Keratinocyte (primary cell): ENCODE results near the gene FAM169A. TPM values are rescaled to one million over a fixed set of nuclear protein-coding genes. Genes with fewer than 3 reads are reported as not detected.
"Not testable (repeated sequence)": the region's sequence is repeated elsewhere in the genome, so short reads cannot be mapped to it uniquely, and the experiment has no call there.

ENCODE experiments used
- DNase-seq: peaks from one replicate; pipeline ENCODE4 v3.0.0-alpha.2; 2011; ENCODE audit warnings: low read depth, missing footprints, low spot score
- FAIRE-seq: peaks from 2 replicates; lab custom pipeline; 2011; peaks lifted over from hg19 to GRCh38; lab: Jason Lieb, UNC
- H2AFZ ChIP-seq: 2 replicates; pipeline ENCODE4 v1.6.0; 2012; ENCODE audit warnings: low read length, control low read depth, inconsistent platforms; ENCODE audit not compliant: control insufficient read depth
- H3K27ac ChIP-seq: 2 replicates; pipeline ENCODE4 v1.5.1; 2011; ENCODE audit warnings: low read length; ENCODE audit not compliant: control insufficient read depth, insufficient read depth
- H3K27me3 ChIP-seq: 3 replicates; pipeline ENCODE4 v1.6.0; 2011; ENCODE audit warnings: low read length; ENCODE audit not compliant: control insufficient read depth, insufficient read depth; ENCODE audit errors: extremely low read depth
- H3K36me3 ChIP-seq, 2 experiments: 2 replicates in 1 of 2; 3 replicates in 1 of 2; pipeline ENCODE4 v1.5.1; 2011; ENCODE audit warnings: low read length in 2 of 2, mild to moderate bottlenecking in 1 of 2; ENCODE audit not compliant: control insufficient read depth in 2 of 2, insufficient read depth in 2 of 2; ENCODE audit errors: extremely low read depth in 1 of 2
- H3K4me1 ChIP-seq: 3 replicates; pipeline ENCODE4 v1.5.1; 2011; ENCODE audit warnings: low read length; ENCODE audit not compliant: control insufficient read depth, insufficient read depth; ENCODE audit errors: extremely low read depth
- H3K4me2 ChIP-seq: 3 replicates; pipeline ENCODE4 v1.6.0; 2011; ENCODE audit warnings: low read depth, low read length; ENCODE audit not compliant: control insufficient read depth, insufficient read depth; ENCODE audit errors: extremely low read depth
- H3K4me3 ChIP-seq, 3 experiments: fragments of 200-600 bp in 1 of 3; sonication (generic) in 1 of 3; 2 replicates in 2 of 3; 3 replicates in 1 of 3; pipeline ENCODE4 v1.5.1; 2011 to 2016; ENCODE audit warnings: low read length in 3 of 3, mild to moderate bottlenecking in 3 of 3, control low read depth in 2 of 3, inconsistent platforms in 1 of 3, low read depth in 1 of 3, mixed read lengths in 1 of 3, mixed run types in 1 of 3, moderate library complexity in 1 of 3; ENCODE audit not compliant: control insufficient read depth in 2 of 3, insufficient read depth in 2 of 3; ENCODE audit errors: extremely low read depth in 1 of 3
- H3K79me2 ChIP-seq: 2 replicates; pipeline ENCODE4 v1.6.0; 2012; ENCODE audit warnings: low read length; ENCODE audit not compliant: control insufficient read depth, insufficient read depth
- H3K9ac ChIP-seq: 3 replicates; pipeline ENCODE4 v1.6.0; 2011; ENCODE audit warnings: low read length; ENCODE audit not compliant: control insufficient read depth, insufficient read depth; ENCODE audit errors: extremely low read depth
- H3K9me1 ChIP-seq: 3 replicates; pipeline ENCODE4 v1.6.0; 2011; ENCODE audit warnings: low read length; ENCODE audit not compliant: control insufficient read depth, insufficient read depth; ENCODE audit errors: extremely low read depth
- H3K9me3 ChIP-seq: 2 replicates; pipeline ENCODE4 v1.5.1; 2012; ENCODE audit warnings: low read depth, low read length; ENCODE audit not compliant: control insufficient read depth
- H4K20me1 ChIP-seq: 3 replicates; pipeline ENCODE4 v1.6.0; 2011; ENCODE audit warnings: low read length; ENCODE audit not compliant: control insufficient read depth, insufficient read depth; ENCODE audit errors: extremely low read depth
- CTCF ChIP-seq, 3 experiments: IDR thresholded peaks in 1 of 3; conservative IDR thresholded peaks in 1 of 3; optimal IDR thresholded peaks in 1 of 3; 2 replicates in 2 of 3; 3 replicates in 1 of 3; pipeline versions ENCODE3 to v1.5.1; 2011; ENCODE audit warnings: low read length in 3 of 3, mild to moderate bottlenecking in 3 of 3, moderate library complexity in 2 of 3, control low read depth in 1 of 3, inconsistent platforms in 1 of 3; ENCODE audit not compliant: insufficient read depth in 2 of 3; ENCODE audit errors: extremely low read depth in 1 of 3
- EZH2 ChIP-seq: IDR thresholded peaks from one replicate; pipeline ENCODE4 v1.6.1; 2012; ENCODE audit warnings: inconsistent platforms, mild to moderate bottlenecking, low read length, moderate library complexity
- dilution Hi-C: fragments of 300-500 bp; cut with MboI; formaldehyde crosslinking; loops from one replicate; pipeline ENCODE4 v1.7.0; 2020; ENCODE audit warnings: low sequenced_read_pairs; ENCODE audit not compliant: extremely low pct_ligation_motif_present
- polyA plus RNA-seq, 5 experiments: library from polyadenylated mRNA; depleted of rRNA in 3 of 5; stranded (reverse) in 3 of 5; stranded (forward) in 1 of 5; unstranded in 1 of 5; fragments of >200 nt; gene quantifications; 1 replicate in 1 of 5; 2 replicates in 3 of 5; 3 replicates in 1 of 5; pipeline versions ENCODE4 v1.2.1 to v1.2.3, GENCODE V29; 2011 to 2012; ENCODE audit warnings: missing spikeins in 2 of 5, low read depth in 1 of 5, low replicate concordance in 1 of 5

FAM169A gene
- polyA plus RNA-seq, 1 donor (not counting 4 experiments of a cell fraction or from before 2014, with no cell fraction given) = 13.1 TPM

GRCh38 chr5:74888117-74888516 lies 21.9 kb upstream of the FAM169A start:
- Histone ChIP-seq H3K79me2 (no peaks in the 10 kb centered on the region), H4K20me1 (no peaks in the 10 kb centered on the region), H3K9ac (no peak overlapping the region), H3K9me1 (no peaks in the 10 kb centered on the region), H3K27me3 (no peaks in the 10 kb centered on the region), H3K9me3 (no peaks in the 10 kb centered on the region), H3K4me1 (no peaks in the 10 kb centered on the region), H3K4me3 (no peak overlapping the region), H3K36me3 (no peaks in the 10 kb centered on the region), H3K4me2 (no peak overlapping the region), H2AFZ (no peak overlapping the region), H3K27ac (no peak overlapping the region)
- FAIRE-seq (no peak), DNase-seq (no peak)
- dilution Hi-C loops = no loop called here
- no peak for TF ChIP-seq EZH2
- TF ChIP-seq CTCF (optimal IDR thresholded peaks at IDR 0.05 in 1 of 3, IDR thresholded peaks at IDR 0.05 in 1 of 3, conservative IDR thresholded peaks at IDR 0.05 in 1 of 3; ENCODE audit: extremely low read depth in 1 of 3, insufficient read depth in 2 of 3, low read length in 3 of 3) = no peak

- Histone ChIP-seq H3K4me3 (no peak overlapping the region), H3K27ac (no peak overlapping the region), H3K4me2 (no peak overlapping the region), H3K79me2 (no peaks in the 10 kb centered on the region), H3K27me3 (no peaks in the 10 kb centered on the region), H3K4me1 (no peaks in the 10 kb centered on the region), H2AFZ (no peak overlapping the region), H4K20me1 (no peaks in the 10 kb centered on the region), H3K9me3 (no peaks in the 10 kb centered on the region), H3K36me3 (no peaks in the 10 kb centered on the region), H3K9me1 (no peaks in the 10 kb centered on the region), H3K9ac (no peak overlapping the region)
- dilution Hi-C loops = no loop called here
- no peak for TF ChIP-seq CTCF (optimal IDR thresholded peaks at IDR 0.05 in 1 of 3, IDR thresholded peaks at IDR 0.05 in 1 of 3, conservative IDR thresholded peaks at IDR 0.05 in 1 of 3; ENCODE audit: extremely low read depth in 1 of 3, insufficient read depth in 2 of 3, low read length in 3 of 3)
- no peak for TF ChIP-seq EZH2
- DNase-seq (no peak), FAIRE-seq (no peak)
Observed at GRCh38 chr5:74885170-74885569, 19.0 kb upstream of the FAM169A start.

GRCh38 chr5:74882379-74883134 lies 16.4 kb upstream of the FAM169A start:
- DNase-seq, FAIRE-seq, H3K27ac ChIP-seq, H2AFZ ChIP-seq, H3K4me2 ChIP-seq, H3K4me3 ChIP-seq, H4K20me1 ChIP-seq, H3K9me3 ChIP-seq, H3K36me3 ChIP-seq, H3K4me1 ChIP-seq, H3K9me1 ChIP-seq, H3K79me2 ChIP-seq, H3K27me3 ChIP-seq, dilution Hi-C loops, H3K9ac ChIP-seq: not testable (repeated sequence)
